Brain microvascular endothelial cell (primary cell): ENCODE results near the gene TRPM2.

Source experiments
- DNase-seq: peaks from one replicate; pipeline ENCODE4 v3.0.0-alpha.2; 2020
- H3K27ac ChIP-seq: fragments of 250-450 bp; sonication (Bioruptor Pico); 2 replicates; pipeline ENCODE4 v1.5.1; 2020; ENCODE audit warnings: mild to moderate bottlenecking, moderate library complexity
- H3K27me3 ChIP-seq: fragments of 250-450 bp; sonication (Bioruptor Pico); replicated peaks from 2 replicates; pipeline ENCODE4 v1.5.1; 2020; ENCODE audit warnings: mild to moderate bottlenecking
- H3K36me3 ChIP-seq: fragments of 250-450 bp; sonication (Bioruptor Pico); replicated peaks from 2 replicates; pipeline ENCODE4 v1.5.1; 2020; ENCODE audit warnings: mild to moderate bottlenecking
- H3K4me3 ChIP-seq: 2 replicates; pipeline ENCODE4 v1.5.1; 2011; ENCODE audit warnings: low read depth, mild to moderate bottlenecking, control low read depth, low read length, moderate library complexity
- in situ Hi-C: cut with HindIII; loops from 2 replicates; pipeline ENCODE4 v1.10.0; 2017; ENCODE audit warnings: low sequenced_read_pairs, low pct_ligation_motif_present
- TF ChIP-seq, protein P1 (sequence below): IDR thresholded peaks from 2 replicates; pipeline ENCODE4 v1.5.1; 2011; ENCODE audit warnings: low read depth, mild to moderate bottlenecking, moderate library complexity, low read length, control low read depth, inconsistent platforms; ENCODE audit errors: missing control alignments

TRPM2 gene

DNA sequence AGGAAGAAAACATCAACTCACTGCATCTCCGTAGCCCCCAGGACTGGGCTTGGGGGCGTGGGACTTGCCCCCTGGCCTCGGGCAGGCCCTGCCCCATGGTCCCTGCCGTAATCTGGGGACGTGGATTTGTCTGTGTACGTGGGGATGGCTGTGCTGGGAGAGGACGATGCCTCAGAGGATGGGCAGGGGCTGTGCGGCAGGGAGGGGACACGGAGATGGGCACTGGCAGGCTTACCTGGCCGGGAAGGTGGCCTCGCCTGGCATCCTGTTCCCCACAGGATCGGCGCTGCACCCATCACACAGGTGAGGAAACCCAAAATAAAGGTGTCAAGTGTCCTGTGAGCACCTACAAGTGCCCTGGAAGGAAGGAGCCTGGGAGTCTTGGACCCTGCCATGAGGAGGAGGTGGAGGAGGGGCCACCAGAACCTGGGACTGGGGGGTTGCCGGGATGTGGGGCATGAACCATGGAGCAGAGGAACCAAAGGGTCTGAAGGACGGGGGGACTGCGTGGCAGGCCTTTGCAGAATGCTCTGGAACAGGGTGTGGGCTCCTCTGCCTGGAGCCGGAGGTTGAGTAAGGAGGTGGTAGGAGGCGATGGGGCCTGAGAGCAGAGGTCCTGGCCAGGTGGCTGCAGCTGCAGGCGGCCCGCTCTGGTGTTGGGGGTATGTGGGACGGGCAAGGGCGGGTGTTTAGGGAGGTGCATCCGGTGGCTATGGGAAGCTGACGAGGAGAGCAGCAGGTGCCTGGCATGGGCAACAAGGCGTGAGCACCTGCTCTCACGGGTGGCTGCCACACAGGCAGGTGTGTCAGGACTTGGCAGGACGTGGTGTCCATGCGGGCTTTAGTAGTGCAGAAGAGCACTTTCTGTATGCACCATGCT lies 74.1 kb downstream of the TRPM2 start:
- TF ChIP-seq, protein P1, sequence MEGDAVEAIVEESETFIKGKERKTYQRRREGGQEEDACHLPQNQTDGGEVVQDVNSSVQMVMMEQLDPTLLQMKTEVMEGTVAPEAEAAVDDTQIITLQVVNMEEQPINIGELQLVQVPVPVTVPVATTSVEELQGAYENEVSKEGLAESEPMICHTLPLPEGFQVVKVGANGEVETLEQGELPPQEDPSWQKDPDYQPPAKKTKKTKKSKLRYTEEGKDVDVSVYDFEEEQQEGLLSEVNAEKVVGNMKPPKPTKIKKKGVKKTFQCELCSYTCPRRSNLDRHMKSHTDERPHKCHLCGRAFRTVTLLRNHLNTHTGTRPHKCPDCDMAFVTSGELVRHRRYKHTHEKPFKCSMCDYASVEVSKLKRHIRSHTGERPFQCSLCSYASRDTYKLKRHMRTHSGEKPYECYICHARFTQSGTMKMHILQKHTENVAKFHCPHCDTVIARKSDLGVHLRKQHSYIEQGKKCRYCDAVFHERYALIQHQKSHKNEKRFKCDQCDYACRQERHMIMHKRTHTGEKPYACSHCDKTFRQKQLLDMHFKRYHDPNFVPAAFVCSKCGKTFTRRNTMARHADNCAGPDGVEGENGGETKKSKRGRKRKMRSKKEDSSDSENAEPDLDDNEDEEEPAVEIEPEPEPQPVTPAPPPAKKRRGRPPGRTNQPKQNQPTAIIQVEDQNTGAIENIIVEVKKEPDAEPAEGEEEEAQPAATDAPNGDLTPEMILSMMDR = no peak
- Histone ChIP-seq H3K4me3 (no peak overlapping the region), H3K27ac (no peak overlapping the region), H3K36me3 (no peaks in the 10 kb centered on the region), H3K27me3 (no peaks in the 10 kb centered on the region)
- in situ Hi-C loops = no loop called here
- DNase-seq = no peak

DNA sequence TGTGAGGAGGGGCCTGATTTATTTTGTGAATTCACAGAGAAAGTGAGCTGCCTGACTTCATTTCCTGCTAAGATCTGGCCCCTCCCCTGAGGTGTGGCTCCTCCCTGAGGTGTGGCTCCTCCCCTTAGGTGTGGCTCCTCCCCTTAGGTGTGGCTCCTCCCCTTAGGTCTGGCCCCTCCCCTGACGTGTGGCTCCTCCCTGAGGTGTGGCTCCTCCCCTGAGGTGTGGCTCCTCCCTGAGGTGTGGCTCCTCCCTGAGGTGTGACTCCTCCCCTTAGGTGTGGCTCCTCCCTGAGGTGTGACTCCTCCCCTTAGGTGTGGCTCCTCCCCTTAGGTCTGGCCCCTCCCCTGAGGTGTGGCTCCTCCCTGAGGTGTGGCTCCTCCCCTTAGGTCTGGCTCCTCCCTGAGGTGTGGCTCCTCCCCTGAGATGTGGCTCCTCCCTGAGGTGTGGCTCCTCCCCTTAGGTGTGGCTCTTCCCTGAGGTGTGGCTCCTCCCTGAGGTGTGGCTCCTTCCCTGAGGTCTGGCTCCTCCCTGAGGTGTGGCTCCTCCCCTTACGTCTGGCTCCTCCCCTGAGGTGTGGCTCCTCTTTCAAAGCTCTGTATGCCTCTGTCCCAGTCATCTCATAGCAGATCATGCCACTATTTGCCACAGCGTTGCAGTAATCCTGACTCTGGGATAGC lies 75.0 kb downstream of the TRPM2 start:
- no peaks in the 10 kb centered on the region for H3K36me3 ChIP-seq
- no peak overlapping the region for H3K4me3 ChIP-seq
- no peaks in the 10 kb centered on the region for H3K27me3 ChIP-seq
- in situ Hi-C loops = no loop called here
- TF ChIP-seq, protein P1 = no peak
- H3K27ac ChIP-seq = no peak overlapping the region
- no peak for DNase-seq

GRCh38 chr21:44429894-44430293 lies 76.5 kb downstream of the TRPM2 start:
- in situ Hi-C loops = no loop called here
- Histone ChIP-seq H3K4me3 (no peak overlapping the region), H3K27ac (no peak overlapping the region), H3K36me3 (no peaks in the 10 kb centered on the region), H3K27me3 (no peaks in the 10 kb centered on the region)
- TF ChIP-seq, protein P1 = no peak
- no peak for DNase-seq

DNA sequence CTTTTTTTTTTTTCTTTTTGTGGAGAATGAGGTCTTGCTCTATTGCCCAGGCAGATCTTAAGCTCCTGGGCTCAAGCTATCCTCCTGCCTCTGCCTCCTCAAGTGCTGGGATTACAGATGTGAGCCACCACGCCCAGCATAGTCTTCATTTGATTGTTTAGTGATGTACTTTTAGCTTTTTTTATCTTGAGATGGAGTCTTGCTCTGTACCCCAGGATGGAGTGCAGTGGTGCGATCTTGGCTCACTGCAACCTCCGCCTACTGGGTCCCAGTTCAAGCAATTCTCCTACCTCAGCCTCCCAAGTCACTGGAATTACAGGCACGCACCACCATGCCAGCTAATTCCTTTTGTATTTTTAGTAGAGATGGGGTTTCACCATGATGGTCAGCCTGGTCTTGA lies 77.9 kb downstream of the TRPM2 start:
- TF ChIP-seq, protein P1 = no peak
- Histone ChIP-seq H3K27me3 (no peaks in the 10 kb centered on the region), H3K27ac (no peak overlapping the region), H3K4me3 (no peak overlapping the region), H3K36me3 (no peaks in the 10 kb centered on the region)
- DNase-seq = no peak
- in situ Hi-C loops = no loop called here

DNA sequence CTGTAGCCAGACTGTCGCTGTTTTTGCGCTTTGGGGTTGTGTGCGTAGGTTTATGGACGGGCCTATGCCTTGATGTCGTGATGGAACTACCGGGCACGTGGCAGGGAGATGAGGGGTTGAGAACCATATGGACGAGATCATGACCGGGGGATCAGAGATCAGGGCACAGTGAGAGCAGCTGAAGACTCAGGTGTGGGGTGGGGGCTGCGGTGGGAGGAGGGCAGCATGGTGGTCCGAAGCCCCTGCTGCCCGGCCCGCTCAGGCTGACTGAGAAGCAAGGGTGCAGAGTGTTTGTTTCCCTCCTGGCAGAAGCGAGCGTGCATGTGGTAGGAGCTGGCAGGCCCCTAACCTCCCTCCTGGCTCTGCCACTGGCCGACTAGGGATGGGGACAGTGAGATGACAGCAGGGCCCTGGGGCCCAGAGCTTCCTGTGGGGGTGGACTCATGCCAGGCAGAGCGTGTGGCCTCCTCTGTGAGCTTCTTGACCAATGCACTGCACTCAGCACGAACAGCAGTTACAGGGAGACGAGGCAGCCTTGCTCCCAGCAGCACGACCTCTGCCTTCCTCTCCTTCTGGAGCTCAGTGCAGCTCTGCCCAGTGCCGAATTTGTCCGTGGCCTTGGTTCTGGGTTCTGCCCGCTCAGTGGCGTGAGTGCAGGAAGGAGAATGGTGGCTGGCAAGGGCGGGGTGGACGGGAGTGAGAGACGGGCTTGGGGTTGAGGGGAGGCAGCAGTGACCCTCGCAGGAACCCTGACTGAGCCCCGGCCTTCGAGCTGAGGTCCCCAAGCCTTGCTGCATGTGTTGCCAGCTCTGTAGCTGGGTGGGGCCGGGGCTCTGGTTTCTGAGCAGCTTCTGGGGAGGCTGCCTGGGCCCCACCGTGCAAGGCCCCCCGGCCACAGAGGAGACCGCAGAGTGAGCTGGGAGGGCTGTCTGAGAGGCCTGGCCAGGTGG lies 79.7 kb downstream of the TRPM2 start:
- no peak overlapping the region for H3K27ac ChIP-seq
- in situ Hi-C loops = no loop called here
- H3K36me3 ChIP-seq = no peaks in the 10 kb centered on the region
- DNase-seq = no peak
- no peak overlapping the region for H3K4me3 ChIP-seq
- TF ChIP-seq, protein P1 = no peak
- no peaks in the 10 kb centered on the region for H3K27me3 ChIP-seq
